HG02678 (cell line): Measurements from ENCODE around the gene TMEM63A.
A peak's percentile ranks its signal among the peaks of the same experiment; 100 is the strongest.
"Not testable (repeated sequence)": the region's sequence is repeated elsewhere in the genome, so short reads cannot be mapped to it uniquely, and the experiment has no call there.

Experiments used
- ATAC-seq: cut with Tn5 transposase; IDR thresholded peaks from one replicate; pipeline ENCODE4 v1.9.1; 2021; ENCODE audit warnings: mild to moderate bottlenecking, moderate library complexity; ENCODE audit not compliant: unreplicated experiment

TMEM63A gene

GRCh38 chr1:225909477-225909876 is 27.3 kb upstream of the TMEM63A start:
- ATAC-seq = no peak

- no peak for ATAC-seq
Observed at GRCh38 chr1:225908773-225909172, 26.6 kb upstream of the TMEM63A start.

DNA sequence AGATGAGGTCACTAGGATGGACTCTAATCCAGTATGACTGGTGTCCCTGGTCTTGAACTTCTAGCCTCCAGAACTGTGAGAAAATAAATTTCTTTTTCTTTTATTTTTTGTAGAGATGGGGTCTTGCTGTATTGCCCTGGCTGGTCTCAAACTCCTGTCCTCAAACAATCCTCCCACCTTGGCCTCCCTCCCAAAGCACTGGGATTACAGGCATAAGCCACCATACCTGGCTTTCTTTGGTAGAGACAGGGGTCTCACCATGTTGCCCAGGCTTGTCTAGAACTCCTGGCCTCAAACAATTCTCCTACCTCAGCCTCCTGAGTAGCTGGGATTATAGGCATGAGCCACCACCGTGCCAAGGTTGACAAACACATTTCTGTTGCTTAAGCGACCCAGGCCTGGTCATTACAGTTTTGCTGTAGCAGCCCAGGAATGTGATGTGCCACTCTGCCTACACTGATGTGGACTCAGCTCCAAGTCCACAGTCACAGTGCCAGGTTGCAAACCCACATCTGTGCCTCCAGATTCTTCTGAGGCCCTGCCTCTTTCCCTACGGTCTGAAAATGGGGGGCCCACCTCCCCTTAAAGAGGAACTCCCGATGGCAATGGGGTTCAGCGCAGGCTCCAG is 25.9 kb upstream of the TMEM63A start:
- ATAC-seq = no peak

GRCh38 chr1:225907341-225907740 is 25.2 kb upstream of the TMEM63A start:
- no peak for ATAC-seq

DNA sequence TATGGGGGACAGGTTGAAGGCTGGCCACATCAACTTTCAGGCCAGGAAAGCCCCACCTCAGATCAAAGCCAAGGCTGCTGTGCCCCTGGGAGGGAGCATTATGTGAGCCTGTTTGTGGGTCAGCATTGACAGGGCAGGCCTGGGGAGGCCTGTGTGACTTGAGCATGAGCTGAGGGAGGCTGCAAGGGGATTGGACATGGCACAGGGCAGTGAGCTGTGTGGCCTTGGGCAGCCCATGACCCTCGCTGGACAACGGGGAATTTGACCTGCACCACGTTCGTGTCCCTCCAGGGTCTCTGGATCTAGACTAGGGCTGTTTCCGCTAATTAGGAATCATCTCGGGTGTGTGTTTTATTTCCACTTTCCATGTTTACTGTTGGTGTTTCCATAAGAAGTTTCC is 24.3 kb upstream of the TMEM63A start:
- ATAC-seq = no peak

GRCh38 chr1:225903623-225904022 is 21.4 kb upstream of the TMEM63A start:
- no peak for ATAC-seq

DNA sequence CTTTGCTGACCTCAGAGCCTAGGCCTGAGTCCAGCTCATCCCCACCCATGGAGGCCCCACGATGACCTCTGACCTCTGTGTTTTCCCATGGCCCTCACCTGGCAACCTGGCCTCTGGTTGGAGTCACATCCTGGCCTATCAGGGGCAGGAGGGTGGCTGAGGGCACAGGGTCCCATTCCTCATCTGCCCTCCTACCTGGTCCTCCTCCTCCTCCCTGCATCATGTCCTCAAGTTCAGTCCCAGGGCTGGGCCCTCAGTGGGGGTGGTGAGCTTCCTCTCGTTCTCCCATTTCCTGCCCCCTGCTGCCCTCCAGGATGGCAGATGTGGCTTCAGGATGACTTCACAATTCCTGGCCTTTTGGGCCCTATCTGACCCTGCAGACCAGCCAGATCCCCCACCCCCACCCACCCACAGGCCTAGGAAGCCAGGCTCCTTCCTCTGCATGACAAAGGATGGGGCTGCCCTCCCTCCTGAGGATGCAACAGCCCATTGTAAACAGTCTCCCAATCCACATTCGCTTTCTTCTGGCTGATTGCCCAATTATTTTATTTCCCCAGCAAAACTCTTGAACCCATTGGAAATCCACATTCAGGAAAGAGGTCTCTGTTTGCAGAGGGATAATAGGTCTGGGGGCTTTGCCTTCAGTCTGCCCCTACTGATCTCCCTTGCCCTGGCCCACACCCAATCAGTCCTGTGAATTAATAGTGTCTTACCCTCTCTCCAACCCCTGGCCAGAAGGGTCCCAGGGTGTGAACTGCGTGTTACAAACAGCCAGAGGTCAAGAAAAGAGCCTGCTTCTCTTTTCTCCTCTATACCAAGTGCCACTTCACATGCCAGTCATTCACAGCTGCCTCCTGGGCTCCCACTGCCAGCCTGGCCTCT is 17.1 kb upstream of the TMEM63A start:
- ATAC-seq = no peak

DNA sequence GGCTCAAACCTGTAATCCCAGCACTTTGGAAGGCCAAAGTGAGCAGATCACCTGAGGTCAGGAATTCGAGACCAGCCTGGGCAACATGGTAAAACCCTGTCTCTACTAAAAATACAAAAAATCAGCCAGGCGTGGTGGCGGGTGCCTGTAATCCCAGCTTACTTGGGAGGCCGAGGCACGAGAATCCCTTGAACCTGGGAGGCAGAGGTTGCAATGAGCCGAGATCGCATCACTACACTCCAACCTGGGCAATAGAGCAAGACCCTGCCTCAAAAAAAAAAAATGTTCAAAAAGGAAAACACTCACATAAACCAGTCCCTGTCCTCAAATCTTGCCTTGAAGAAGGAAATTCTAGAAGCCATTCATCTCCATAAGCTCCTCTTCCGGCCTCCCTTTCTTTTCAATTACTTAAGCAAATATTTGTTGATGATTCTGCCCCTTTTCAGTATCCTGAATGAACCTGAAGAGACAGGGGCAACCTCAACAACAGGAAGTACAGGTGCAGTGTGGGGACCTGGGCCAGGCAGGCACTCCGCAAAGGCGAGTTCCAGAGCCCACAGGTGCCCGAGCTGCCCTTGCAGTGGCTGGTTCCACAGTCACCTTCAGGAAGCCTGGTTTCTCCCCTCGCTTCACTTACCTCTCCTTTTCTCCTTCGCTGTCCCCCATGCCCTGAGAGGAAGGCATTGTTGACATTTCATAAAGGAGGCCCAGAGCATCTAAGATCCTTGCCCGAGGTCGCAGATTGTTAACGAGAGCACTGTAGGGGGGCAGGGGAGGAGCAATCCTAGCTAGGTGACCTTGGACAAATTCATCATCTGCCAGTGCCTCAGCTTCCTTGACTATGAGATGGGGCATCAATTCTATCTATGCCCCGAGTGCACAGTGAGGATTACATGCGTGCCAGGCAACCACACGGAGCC is 15.7 kb upstream of the TMEM63A start:
- no peak for ATAC-seq

- peak; percentile 100 for ATAC-seq
Observed at GRCh38 chr1:225896937-225897549, 14.9 kb upstream of the TMEM63A start.

- ATAC-seq = no peak
Observed at GRCh38 chr1:225896494-225896893, 14.3 kb upstream of the TMEM63A start.

GRCh38 chr1:225892307-225892706 is 10.1 kb upstream of the TMEM63A start:
- ATAC-seq = no peak

DNA sequence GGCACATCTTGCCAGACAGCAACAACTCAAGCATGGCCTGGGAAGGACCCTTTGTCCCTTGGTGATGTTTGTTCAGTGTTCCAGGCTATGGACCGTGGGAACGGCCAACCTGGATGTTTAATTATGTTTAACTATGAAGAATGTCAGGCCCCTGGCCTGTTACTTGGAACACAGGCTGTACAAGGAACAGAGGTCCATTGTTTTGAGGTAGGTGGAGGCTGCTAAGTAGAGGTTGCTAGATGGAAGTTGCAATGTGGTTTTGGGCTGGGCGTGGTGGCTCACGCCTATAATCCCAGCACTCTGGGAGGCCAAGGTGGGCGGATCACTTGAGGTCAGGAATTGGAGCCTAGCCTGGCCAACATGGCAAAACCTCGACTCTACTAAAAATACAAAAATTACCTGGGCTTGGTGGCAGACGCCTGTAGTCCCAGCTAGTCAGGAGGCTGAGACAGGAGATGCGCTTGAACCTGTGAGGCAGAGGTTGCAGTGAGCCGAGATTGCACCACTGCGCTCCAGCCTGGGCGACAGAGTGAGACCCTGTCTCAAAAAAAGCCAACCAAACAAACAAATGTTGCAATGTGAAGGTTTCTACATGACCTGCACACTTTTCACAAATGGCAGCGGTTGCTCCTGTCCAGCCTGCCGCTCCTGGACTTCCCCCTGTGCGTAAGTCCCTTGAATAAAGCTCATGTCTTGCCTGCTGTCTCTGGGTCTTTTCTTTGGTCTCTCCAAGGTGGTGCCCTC is 9.2 kb upstream of the TMEM63A start:
- ATAC-seq = no peak

DNA sequence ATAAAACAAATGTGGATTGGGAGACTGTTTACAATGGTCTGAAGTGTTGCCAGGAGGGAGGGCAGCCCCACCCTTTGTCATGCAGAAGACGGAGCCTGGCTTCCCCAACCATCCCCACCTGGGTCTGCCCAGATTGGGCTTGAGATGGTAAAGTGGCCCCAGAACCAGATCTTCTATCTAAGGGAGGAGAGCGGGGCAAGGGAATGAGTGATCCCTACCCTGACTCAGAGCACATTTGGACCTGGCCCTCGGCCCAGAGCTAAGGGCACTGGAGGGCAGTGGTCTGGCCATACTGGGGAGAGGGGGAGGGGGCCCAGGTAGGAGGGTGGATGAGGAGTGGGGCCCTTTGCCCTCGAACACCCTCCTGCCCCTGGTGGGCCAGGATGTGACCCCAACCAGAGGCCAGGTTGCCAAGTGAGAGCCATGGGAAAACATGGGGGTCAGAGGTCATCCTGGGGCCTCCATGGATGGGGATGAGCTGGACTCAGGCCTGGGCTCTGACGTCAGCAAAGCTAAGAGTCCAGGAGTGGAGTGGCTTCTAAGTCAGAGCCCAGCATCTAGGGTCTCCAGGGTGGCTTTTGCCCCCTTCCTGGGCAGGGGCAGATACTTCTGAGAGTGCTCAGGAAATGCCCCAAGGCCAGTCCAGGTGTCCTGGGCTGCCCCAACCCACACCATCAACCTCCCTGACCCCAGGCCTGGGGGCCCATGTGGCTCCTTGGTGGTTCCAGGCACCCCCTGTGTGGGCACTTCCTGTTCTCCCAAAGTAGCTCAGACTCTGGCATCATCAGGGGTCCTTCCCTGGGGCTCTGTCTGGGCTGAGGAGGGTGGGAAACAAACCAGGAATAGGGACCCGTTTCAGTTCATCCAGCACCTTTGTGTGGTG is 8.4 kb upstream of the TMEM63A start:
- no peak for ATAC-seq

- ATAC-seq = no peak
Observed at GRCh38 chr1:225889743-225890142, 7.6 kb upstream of the TMEM63A start.

GRCh38 chr1:225888898-225889601 is 6.9 kb upstream of the TMEM63A start, which contains the start of gene LEFTY1:
Gene LEFTY1 (minus strand): TSS chr1:225889146. CDS start chr1:225889066, 80 bp downstream.
- no peak for ATAC-seq

GRCh38 chr1:225888289-225888897 is 6.2 kb upstream of the TMEM63A start:
- no peak for ATAC-seq

DNA sequence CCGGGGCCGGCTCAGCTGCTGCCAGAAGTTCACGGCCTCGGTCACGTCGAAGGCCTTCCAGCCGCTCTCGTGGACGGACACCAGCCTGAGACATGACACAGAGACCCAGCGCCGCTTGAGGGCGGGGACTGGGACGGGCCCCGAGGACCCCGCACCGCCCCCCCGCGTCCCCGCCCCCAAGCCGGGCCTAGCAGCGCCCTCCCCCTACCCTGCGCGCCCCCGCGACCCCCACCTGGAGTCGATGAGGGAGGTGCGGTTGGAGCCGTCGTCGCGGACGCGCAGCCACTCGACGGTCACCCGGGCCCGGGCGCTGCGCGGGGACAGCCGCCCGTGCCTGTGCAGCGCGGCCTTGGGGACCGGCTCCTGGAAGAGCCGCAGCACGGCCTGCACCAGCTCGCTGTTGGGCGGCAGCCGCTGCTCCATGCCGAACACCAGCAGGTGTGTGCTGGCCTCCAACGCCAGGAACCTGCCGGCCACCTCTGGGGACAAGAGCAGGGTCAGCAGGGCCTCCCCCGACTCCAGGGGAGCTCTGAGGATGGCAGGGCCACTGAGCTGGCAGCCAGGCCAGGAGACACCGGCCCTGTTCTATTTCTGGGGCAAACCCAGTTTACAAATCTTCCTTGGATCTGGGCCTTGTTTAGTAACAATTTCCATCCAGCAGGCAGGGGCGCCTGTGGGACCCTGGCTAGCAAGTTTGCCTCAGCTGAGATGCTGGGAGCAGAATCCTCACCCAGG is 5.5 kb upstream of the TMEM63A start:
- not testable (repeated sequence) for ATAC-seq

- ATAC-seq = no peak
Observed at GRCh38 chr1:225887030-225887314, 4.8 kb upstream of the TMEM63A start.
